Measurements from ENCODE around the gene PRELP.

DNA sequence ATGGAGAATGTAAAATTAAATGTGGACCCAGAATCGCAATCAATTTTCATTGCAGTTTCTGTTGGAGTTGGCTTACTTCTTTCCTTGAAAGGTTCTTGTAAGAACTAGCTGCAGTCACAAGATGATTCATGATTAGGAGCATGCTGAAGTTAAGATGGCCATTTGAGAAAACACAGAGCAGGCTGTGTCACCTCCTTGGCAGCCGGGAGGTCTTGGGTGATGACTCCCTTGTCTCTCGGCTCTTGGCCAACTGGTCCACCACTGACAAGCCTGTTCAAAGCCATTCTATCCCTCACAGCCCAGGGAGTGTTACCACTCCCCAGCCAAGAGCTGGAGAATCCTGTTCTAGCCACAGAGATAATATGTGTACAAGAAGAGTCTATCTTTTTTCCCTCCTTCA, 58.9 kb downstream of the PRELP start:
- TF ChIP-seq, protein P1, sequence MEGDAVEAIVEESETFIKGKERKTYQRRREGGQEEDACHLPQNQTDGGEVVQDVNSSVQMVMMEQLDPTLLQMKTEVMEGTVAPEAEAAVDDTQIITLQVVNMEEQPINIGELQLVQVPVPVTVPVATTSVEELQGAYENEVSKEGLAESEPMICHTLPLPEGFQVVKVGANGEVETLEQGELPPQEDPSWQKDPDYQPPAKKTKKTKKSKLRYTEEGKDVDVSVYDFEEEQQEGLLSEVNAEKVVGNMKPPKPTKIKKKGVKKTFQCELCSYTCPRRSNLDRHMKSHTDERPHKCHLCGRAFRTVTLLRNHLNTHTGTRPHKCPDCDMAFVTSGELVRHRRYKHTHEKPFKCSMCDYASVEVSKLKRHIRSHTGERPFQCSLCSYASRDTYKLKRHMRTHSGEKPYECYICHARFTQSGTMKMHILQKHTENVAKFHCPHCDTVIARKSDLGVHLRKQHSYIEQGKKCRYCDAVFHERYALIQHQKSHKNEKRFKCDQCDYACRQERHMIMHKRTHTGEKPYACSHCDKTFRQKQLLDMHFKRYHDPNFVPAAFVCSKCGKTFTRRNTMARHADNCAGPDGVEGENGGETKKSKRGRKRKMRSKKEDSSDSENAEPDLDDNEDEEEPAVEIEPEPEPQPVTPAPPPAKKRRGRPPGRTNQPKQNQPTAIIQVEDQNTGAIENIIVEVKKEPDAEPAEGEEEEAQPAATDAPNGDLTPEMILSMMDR (IDR thresholded peaks at IDR 0.05 in 8 of 11, conservative IDR thresholded peaks at IDR 0.05 in 3 of 11): no peak
- no peak for TF ChIP-seq POLR2A (IDR thresholded peaks at IDR 0.05)

All from spleen (tissue), 7 donors.